Measurements from ENCODE around the gene PAGE5. TPM values are rescaled to one million over a fixed set of nuclear protein-coding genes. Genes with fewer than 3 reads are reported as not detected.

Gene PAGE5
- total RNA-seq, 1 donor from 2014 or later, result not detected

- no peaks in the 10 kb centered on the region for H3K27me3 Mint-ChIP-seq
- no peaks in the 10 kb centered on the region for H3K9me3 Mint-ChIP-seq
- TF ChIP-seq CTCF (conservative IDR thresholded peaks at IDR 0.05), result no peak
- H3K4me3 Mint-ChIP-seq, result no peak overlapping the region
- no peaks in the 10 kb centered on the region for H3K4me1 Mint-ChIP-seq (ENCODE audit: unreplicated experiment)
- no peak overlapping the region for H3K27ac Mint-ChIP-seq
- DNase-seq (ENCODE audit: extremely low spot score, unreplicated experiment), result no peak
- no peaks in the 10 kb centered on the region for H3K36me3 Mint-ChIP-seq
These were observed 9.0 kb upstream of the PAGE5 start for GRCh38 chrX:55210931-55211677.

GRCh38 chrX:55213381-55213780, 6.8 kb upstream of the PAGE5 start:
- Mint-ChIP-seq H3K4me3 (no peak overlapping the region), H3K4me1 (ENCODE audit: unreplicated experiment) (no peaks in the 10 kb centered on the region), H3K9me3 (no peaks in the 10 kb centered on the region), H3K27ac (no peak overlapping the region), H3K27me3 (no peaks in the 10 kb centered on the region), H3K36me3 (no peaks in the 10 kb centered on the region)
- no peak for DNase-seq (ENCODE audit: extremely low spot score, unreplicated experiment)
- TF ChIP-seq CTCF (conservative IDR thresholded peaks at IDR 0.05), result no peak

GRCh38 chrX:55240788-55241340, 20.7 kb downstream of the PAGE5 start:
- no peak for TF ChIP-seq CTCF (conservative IDR thresholded peaks at IDR 0.05)
- DNase-seq (ENCODE audit: extremely low spot score, unreplicated experiment), result no peak
- no peaks in the 10 kb centered on the region for H3K4me1 Mint-ChIP-seq (ENCODE audit: unreplicated experiment)
- H3K9me3 Mint-ChIP-seq, result peaks cover 9% of the 10 kb centered on the region
- no peaks in the 10 kb centered on the region for H3K36me3 Mint-ChIP-seq
- no peaks in the 10 kb centered on the region for H3K27me3 Mint-ChIP-seq
- H3K27ac Mint-ChIP-seq, result no peak overlapping the region
- no peak overlapping the region for H3K4me3 Mint-ChIP-seq

GRCh38 chrX:55253528-55253927, 33.4 kb downstream of the PAGE5 start:
- no peak for DNase-seq (ENCODE audit: extremely low spot score, unreplicated experiment)
- no peaks in the 10 kb centered on the region for H3K27me3 Mint-ChIP-seq
- no peaks in the 10 kb centered on the region for H3K4me1 Mint-ChIP-seq (ENCODE audit: unreplicated experiment)
- no peak overlapping the region for H3K4me3 Mint-ChIP-seq
- H3K9me3 Mint-ChIP-seq, result no peaks in the 10 kb centered on the region
- TF ChIP-seq CTCF (conservative IDR thresholded peaks at IDR 0.05), result no peak
- H3K36me3 Mint-ChIP-seq, result no peaks in the 10 kb centered on the region
- no peak overlapping the region for H3K27ac Mint-ChIP-seq

GRCh38 chrX:55260806-55261205, 40.7 kb downstream of the PAGE5 start:
- DNase-seq (ENCODE audit: extremely low spot score, unreplicated experiment), result no peak
- H3K4me3 Mint-ChIP-seq, result no peak overlapping the region
- H3K27me3 Mint-ChIP-seq, result no peaks in the 10 kb centered on the region
- H3K4me1 Mint-ChIP-seq (ENCODE audit: unreplicated experiment), result no peaks in the 10 kb centered on the region
- TF ChIP-seq CTCF (conservative IDR thresholded peaks at IDR 0.05), result no peak
- no peaks in the 10 kb centered on the region for H3K36me3 Mint-ChIP-seq
- H3K27ac Mint-ChIP-seq, result no peak overlapping the region
- no peaks in the 10 kb centered on the region for H3K9me3 Mint-ChIP-seq

All from type B pancreatic cell (in vitro differentiated cells).